Astrocyte (in vitro differentiated cells and primary cell): Measurements from ENCODE around the gene RNF44.

ENCODE experiments used
- CTCF ChIP-seq: IDR thresholded peaks from 2 replicates; pipeline ENCODE4 v1.5.1; 2011; ENCODE audit warnings: low read depth, mild to moderate bottlenecking, inconsistent platforms, low read length, moderate library complexity; ENCODE audit not compliant: insufficient read depth
- EZH2 ChIP-seq: IDR thresholded peaks from 2 replicates; pipeline ENCODE4 v1.6.1; 2012; ENCODE audit warnings: mild to moderate bottlenecking, low read length, inconsistent platforms; ENCODE audit not compliant: insufficient read depth

DNA sequence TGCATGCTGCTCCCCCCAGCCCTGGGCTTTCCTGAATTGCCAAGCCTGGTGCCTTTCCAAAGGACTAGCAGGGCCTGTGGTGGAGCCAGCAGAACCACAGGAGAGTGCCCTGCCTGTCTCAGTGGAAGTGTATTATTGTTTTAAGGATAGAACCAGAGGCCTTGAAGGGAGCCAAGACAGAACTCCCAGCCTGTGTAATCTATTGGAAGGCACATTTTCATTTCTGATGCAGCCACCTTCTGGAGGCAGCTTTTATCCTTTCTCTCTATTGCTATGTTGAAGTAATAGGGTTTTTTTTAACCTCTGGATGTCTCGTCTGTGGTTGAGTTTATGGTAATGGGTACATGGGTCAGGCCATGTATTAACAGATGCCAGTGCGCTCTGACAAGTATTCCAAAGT is 29.3 kb downstream of the RNF44 start:
- TF ChIP-seq CTCF (no peak), EZH2 (no peak)
